IMR-90 (cell line): ENCODE measurements around the gene AQP12B.

Source experiments
- BHLHE40 ChIP-seq: fragments of 150-350 bp; IDR thresholded peaks from 2 replicates; pipeline ENCODE4 v1.6.1; 2016; ENCODE audit warnings: mild to moderate bottlenecking, low read depth, low read length
- CEBPB ChIP-seq: IDR thresholded peaks from 2 replicates; pipeline ENCODE4 v1.6.1; 2012; ENCODE audit warnings: low read depth, low read length, improper control_type of control experiment
- CHD1 ChIP-seq: IDR thresholded peaks from 2 replicates; pipeline ENCODE4 v1.6.1; 2012; ENCODE audit warnings: low read depth, low read length, improper control_type of control experiment
- CTCF ChIP-seq: conservative IDR thresholded peaks from 2 replicates; pipeline ENCODE4 v1.5.1; 2012; ENCODE audit warnings: mild to moderate bottlenecking, low read depth, low read length, improper control_type of control experiment
- MAZ ChIP-seq: IDR thresholded peaks from 2 replicates; pipeline ENCODE4 v1.6.1; 2012; ENCODE audit warnings: low read depth, mild to moderate bottlenecking, low read length, improper control_type of control experiment, moderate library complexity, borderline replicate concordance
- MXI1 ChIP-seq: IDR thresholded peaks from 2 replicates; pipeline ENCODE4 v1.6.1; 2012; ENCODE audit warnings: low read depth, mild to moderate bottlenecking, low read length, moderate library complexity, borderline replicate concordance
- RAD21 ChIP-seq: IDR thresholded peaks from 2 replicates; pipeline ENCODE4 v1.6.1; 2012; ENCODE audit warnings: low read length, improper control_type of control experiment
- RCOR1 ChIP-seq: IDR thresholded peaks from 2 replicates; pipeline ENCODE4 v1.6.1; 2012; ENCODE audit warnings: mild to moderate bottlenecking, low read length, improper control_type of control experiment; ENCODE audit not compliant: insufficient replicate concordance
- RFX5 ChIP-seq: IDR thresholded peaks from 2 replicates; pipeline ENCODE4 v1.8.0; 2012; ENCODE audit warnings: low read depth, mild to moderate bottlenecking, low read length, moderate library complexity
- USF2 ChIP-seq: fragments of 150-350 bp; IDR thresholded peaks from 2 replicates; pipeline ENCODE4 v1.6.1; 2017; ENCODE audit warnings: mild to moderate bottlenecking, antibody characterized with exemption, low read length, low read depth

DNA sequence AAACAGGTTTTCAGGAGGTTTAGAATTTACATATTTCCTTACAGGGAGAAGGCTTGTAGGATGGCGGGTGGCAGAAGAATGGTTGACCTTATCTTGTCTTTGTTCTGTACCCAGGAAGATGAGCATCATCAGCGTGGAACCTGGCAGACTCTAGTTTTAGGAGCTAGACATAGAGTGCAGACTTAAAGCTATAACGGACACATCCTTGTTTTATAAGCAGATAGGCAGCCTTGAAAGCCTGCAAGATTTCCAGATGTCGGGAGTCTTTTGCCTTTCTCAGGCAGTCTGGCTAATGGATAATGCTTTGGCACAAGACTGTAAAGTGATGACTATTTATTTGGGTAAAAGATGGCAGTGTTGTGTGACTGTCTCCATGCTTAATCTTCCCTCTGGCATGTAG lies 11.7 kb downstream of the AQP12B start:
- TF ChIP-seq USF2 (no peak), CTCF (no peak), BHLHE40 (no peak), CEBPB (no peak), CHD1 (no peak), RFX5 (no peak), MAZ (no peak), RCOR1 (no peak), MXI1 (no peak), RAD21 (no peak)
